IPS DF 6.9 (cell line): ENCODE results near the gene BDKRB2.

ENCODE experiments used
- DNase-seq: peaks from one replicate; pipeline ENCODE4 v3.0.0-alpha.2; 2013; ENCODE audit warnings: low read depth, low spot score
- H3K27ac ChIP-seq: one replicate; pipeline ENCODE4 v1.5.1; 2013; ENCODE audit warnings: low read length, control low read depth
- H3K27me3 ChIP-seq: 2 replicates; pipeline ENCODE4 v1.6.1; 2013; ENCODE audit warnings: mild to moderate bottlenecking, low read length; ENCODE audit not compliant: control insufficient read depth, insufficient read depth
- H3K36me3 ChIP-seq: 2 replicates; pipeline ENCODE4 v1.6.1; 2013; ENCODE audit warnings: low read length; ENCODE audit not compliant: control insufficient read depth, insufficient read depth
- H3K4me1 ChIP-seq: 2 replicates; pipeline ENCODE4 v1.6.1; 2013; ENCODE audit warnings: low read length; ENCODE audit not compliant: control insufficient read depth, insufficient read depth
- H3K4me3 ChIP-seq: 2 replicates; pipeline ENCODE4 v1.5.1; 2013; ENCODE audit warnings: mild to moderate bottlenecking, low read length
- H3K9me3 ChIP-seq: 2 replicates; pipeline ENCODE4 v1.6.1; 2013; ENCODE audit warnings: low read length, inconsistent platforms; ENCODE audit not compliant: control insufficient read depth, insufficient read depth
- WGBS: extraction: QIAGEN DNeasy Blood & Tissue Kit; methylation state at CpG from one replicate; pipeline ENCODE4 v1.1.7; 2013; ENCODE audit warnings: mixed read lengths, missing lambda C conversion rate; ENCODE audit not compliant: insufficient read length, insufficient coverage; 5-methylcytosine and 5-hydroxymethylcytosine counted together

The BDKRB2 gene

GRCh38 chr14:96272777-96273473 is 68.3 kb downstream of the BDKRB2 start:
- Histone ChIP-seq H3K36me3 (no peaks in the 10 kb centered on the region), H3K4me3 (no peak overlapping the region), H3K9me3 (no peaks in the 10 kb centered on the region), H3K27me3 (no peaks in the 10 kb centered on the region), H3K4me1 (peaks cover 1% of the 10 kb centered on the region; the same call in 1 of the 2 replicates), H3K27ac (no peak overlapping the region)
- DNase-seq = no peak
- WGBS = no CpG with 5 or more reads among the region's 3 CpGs

DNA sequence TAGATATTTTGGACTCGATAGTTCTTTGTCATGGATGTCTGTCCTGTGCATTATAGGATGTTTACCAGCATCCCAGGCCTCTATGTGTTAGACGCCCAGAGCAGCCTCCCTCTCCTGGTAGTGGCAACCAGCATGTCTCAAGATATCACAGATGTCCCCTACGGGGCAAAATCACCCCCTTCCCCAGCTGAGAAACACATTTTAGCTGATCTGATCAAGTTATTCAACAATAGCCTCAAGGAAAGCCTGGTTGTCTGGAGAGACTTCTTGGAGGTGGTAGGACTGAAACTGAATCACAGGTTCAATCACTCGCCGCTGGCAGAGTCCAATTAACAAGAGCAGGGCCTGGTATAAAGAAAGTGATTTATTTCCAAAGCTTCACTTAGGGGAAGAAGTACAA is 69.0 kb downstream of the BDKRB2 start:
- H3K4me1 ChIP-seq = peaks cover 1% of the 10 kb centered on the region; the same call in 1 of the 2 replicates
- no peak overlapping the region for H3K4me3 ChIP-seq
- no peaks in the 10 kb centered on the region for H3K27me3 ChIP-seq
- H3K9me3 ChIP-seq = no peaks in the 10 kb centered on the region
- no peak for DNase-seq
- WGBS = no CpG with 5 or more reads among the region's 5 CpGs
- H3K27ac ChIP-seq = no peak overlapping the region
- no peaks in the 10 kb centered on the region for H3K36me3 ChIP-seq

DNA sequence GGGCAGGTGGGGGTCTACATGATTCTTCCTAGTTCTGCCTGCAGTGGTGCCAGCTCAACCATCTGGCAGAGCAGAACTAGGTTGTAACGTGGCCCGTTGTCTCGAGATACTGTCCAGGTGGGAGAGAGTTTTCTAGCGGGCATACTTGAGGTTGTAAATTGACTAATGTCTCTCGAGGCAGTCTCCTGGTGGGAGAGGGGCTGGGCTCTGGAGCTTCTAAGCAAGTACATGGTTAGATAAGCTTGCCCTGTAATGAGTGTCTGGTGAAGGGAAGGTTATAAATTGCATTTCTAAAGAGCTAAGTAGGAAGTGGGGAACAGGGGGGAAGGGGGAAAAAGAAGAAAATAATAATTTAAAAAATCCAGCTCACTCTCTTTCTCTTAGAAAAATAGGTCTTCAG is 69.5 kb downstream of the BDKRB2 start:
- DNase-seq = no peak
- H3K4me3 ChIP-seq = no peak overlapping the region
- H3K9me3 ChIP-seq = no peaks in the 10 kb centered on the region
- no peaks in the 10 kb centered on the region for H3K36me3 ChIP-seq
- H3K27me3 ChIP-seq = no peaks in the 10 kb centered on the region
- peaks cover 1% of the 10 kb centered on the region; the same call in 1 of the 2 replicates for H3K4me1 ChIP-seq
- H3K27ac ChIP-seq = no peak overlapping the region
- no CpG with 5 or more reads among the region's 5 CpGs for WGBS

DNA sequence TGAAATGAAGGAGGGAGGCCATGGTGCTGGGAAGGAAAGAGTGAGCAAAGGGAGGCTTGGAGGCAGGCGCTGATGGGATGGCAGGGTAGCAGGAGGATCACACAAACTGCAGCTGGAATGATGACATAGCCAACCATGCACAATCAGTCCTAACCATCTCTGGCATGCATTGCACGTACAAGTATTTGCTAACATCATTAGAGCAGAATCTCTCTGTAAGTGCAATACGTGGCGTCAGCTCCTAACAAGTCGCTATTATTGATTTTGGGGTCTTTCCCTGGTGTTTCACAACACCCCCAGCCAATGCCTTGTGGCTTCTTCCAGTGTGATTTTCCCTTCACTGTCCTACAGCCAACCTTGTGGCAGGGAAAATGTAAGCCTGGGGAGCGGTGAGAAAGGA is 69.9 kb downstream of the BDKRB2 start:
- no peaks in the 10 kb centered on the region for H3K9me3 ChIP-seq
- peaks cover 1% of the 10 kb centered on the region; the same call in 1 of the 2 replicates for H3K4me1 ChIP-seq
- no CpG with 5 or more reads among the region's 6 CpGs for WGBS
- no peak for DNase-seq
- no peaks in the 10 kb centered on the region for H3K36me3 ChIP-seq
- no peak overlapping the region for H3K27ac ChIP-seq
- H3K4me3 ChIP-seq = no peak overlapping the region
- no peaks in the 10 kb centered on the region for H3K27me3 ChIP-seq

DNA sequence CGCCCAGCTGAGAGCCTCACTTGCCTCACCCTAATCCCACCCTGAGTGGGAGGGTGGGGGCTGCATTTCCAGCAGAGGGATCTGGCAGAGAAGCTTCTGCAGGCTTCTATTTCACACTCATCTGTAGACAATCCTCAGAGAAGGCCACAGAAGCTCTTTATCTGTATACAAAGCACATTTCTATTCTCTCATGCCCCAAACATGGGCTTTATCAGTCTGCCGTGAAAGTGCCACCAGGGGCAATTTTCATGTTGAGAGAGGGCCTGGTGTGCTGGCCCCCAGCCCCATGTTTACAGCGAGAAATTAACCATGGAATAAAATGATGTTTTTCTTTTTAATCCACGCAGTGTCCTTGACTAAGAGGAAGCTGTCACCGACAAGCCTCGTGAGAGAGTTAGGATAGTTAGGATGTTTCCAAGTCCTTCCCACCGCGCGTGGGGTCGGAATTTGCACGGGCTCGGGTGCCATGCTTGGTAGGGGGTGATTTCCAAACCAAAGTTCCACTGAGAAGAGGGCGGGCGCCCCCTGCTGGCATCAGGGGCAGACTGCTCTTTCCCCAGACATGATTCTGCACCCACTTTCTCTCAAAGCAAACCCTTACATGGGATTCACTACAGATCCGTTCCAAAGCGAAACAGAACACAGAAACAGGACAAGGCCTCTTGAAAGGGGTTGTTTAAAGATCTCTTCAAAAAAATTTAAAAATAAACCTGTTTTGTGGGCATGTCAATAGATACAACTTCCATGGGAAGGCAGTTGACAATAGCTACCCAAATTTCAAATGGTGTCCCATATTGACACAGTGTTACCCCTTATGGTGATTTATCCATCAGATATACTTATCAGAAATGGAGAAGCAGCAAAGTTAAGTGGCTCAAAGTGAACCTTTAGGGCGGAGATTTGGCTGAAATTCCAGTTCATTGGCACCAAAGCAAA is 70.8 kb downstream of the BDKRB2 start:
- Histone ChIP-seq H3K36me3 (no peaks in the 10 kb centered on the region), H3K27ac (no peak overlapping the region), H3K4me3 (no peak overlapping the region), H3K27me3 (no peaks in the 10 kb centered on the region), H3K4me1 (peaks cover 1% of the 10 kb centered on the region; the same call in 1 of the 2 replicates), H3K9me3 (no peaks in the 10 kb centered on the region)
- WGBS = no CpG with 5 or more reads among the region's 17 CpGs
- peak; percentile 54 for DNase-seq

GRCh38 chr14:96277890-96278289 is 73.3 kb downstream of the BDKRB2 start:
- Histone ChIP-seq H3K4me3 (no peak overlapping the region), H3K4me1 (peaks cover 1% of the 10 kb centered on the region; the same call in 1 of the 2 replicates), H3K36me3 (no peaks in the 10 kb centered on the region), H3K9me3 (no peaks in the 10 kb centered on the region), H3K27me3 (no peaks in the 10 kb centered on the region), H3K27ac (no peak overlapping the region)
- WGBS = no CpG with 5 or more reads among the region's 1 CpG
- DNase-seq = no peak

DNA sequence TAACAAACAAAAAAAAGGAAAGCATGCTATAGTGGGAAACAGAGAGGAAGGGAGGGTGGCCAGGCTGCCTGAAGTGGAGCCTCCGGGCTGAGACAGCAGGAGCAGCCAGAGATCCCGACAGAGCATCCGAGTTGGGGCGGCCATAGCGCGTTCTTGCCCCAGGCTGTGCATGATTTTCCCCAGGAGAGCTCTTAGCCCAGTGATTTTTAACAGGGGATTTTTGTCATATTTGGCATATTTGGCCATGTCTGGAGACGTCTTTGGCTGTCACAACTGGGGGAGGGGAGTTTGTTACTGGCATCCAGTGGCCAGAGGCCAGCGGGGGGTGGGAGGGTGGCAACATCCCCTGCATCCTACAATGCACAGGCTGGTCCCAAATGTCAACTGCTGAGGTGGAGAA is 74.9 kb downstream of the BDKRB2 start:
- H3K4me3 ChIP-seq = no peak overlapping the region
- H3K4me1 ChIP-seq = peaks cover 1% of the 10 kb centered on the region; the same call in 1 of the 2 replicates
- DNase-seq = no peak
- no peaks in the 10 kb centered on the region for H3K36me3 ChIP-seq
- WGBS = no CpG with 5 or more reads among the region's 8 CpGs
- H3K27ac ChIP-seq = no peak overlapping the region
- H3K9me3 ChIP-seq = no peaks in the 10 kb centered on the region
- no peaks in the 10 kb centered on the region for H3K27me3 ChIP-seq

- H3K27me3 ChIP-seq = no peaks in the 10 kb centered on the region
- H3K36me3 ChIP-seq = no peaks in the 10 kb centered on the region
- no peaks in the 10 kb centered on the region for H3K9me3 ChIP-seq
- H3K27ac ChIP-seq = no peak overlapping the region
- DNase-seq = no peak
- no CpG with 5 or more reads among the region's 2 CpGs for WGBS
- H3K4me1 ChIP-seq = peaks cover 1% of the 10 kb centered on the region; the same call in 1 of the 2 replicates
- H3K4me3 ChIP-seq = no peak overlapping the region
These were observed 75.5 kb downstream of the BDKRB2 start for GRCh38 chr14:96280104-96280503.

DNA sequence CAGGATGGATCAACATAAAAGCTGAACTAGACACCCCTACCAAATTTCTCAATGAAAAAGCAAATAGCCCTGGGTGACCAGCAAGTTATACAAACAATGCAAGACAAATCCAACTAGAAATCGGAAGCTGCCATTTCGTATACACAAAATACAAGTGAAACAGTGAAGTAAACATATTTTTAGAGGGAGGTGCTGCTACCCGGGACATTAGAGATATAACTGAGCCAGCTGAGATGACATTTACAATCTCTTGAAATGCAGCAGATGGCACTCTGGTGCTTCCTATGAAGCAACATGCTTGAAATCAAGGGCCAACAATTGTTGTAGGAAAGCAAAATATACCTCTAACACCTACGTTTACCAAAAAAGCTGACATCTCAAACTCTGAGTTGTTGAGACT is 76.8 kb downstream of the BDKRB2 start:
- H3K27me3 ChIP-seq = no peaks in the 10 kb centered on the region
- no peak for DNase-seq
- no peaks in the 10 kb centered on the region for H3K9me3 ChIP-seq
- no peak overlapping the region for H3K4me3 ChIP-seq
- no peaks in the 10 kb centered on the region for H3K36me3 ChIP-seq
- H3K27ac ChIP-seq = no peak overlapping the region
- WGBS = no CpG with 5 or more reads among the region's 4 CpGs
- no peaks in the 10 kb centered on the region for H3K4me1 ChIP-seq

- H3K9me3 ChIP-seq = no peaks in the 10 kb centered on the region
- no peak overlapping the region for H3K27ac ChIP-seq
- H3K36me3 ChIP-seq = no peaks in the 10 kb centered on the region
- H3K4me1 ChIP-seq = no peaks in the 10 kb centered on the region
- DNase-seq = no peak
- H3K4me3 ChIP-seq = no peak overlapping the region
- no peaks in the 10 kb centered on the region for H3K27me3 ChIP-seq
- no CpG with 5 or more reads among the region's 9 CpGs for WGBS
These were observed 79.4 kb downstream of the BDKRB2 start for GRCh38 chr14:96284008-96284407.
